ENCODE results near the gene BANF2. TPM values are rescaled to one million over a fixed set of nuclear protein-coding genes. Genes with fewer than 3 reads are reported as not detected.

BANF2 gene
- polyA plus RNA-seq, 1 experiment: not detected

- H3K27me3 ChIP-seq (ENCODE audit: control insufficient read depth, insufficient read depth, low read length): no peaks in the 10 kb centered on the region
- DNase-seq (ENCODE audit: low read depth): no peak
- no peak for TF ChIP-seq CTCF (IDR thresholded peaks at IDR 0.05; ENCODE audit: insufficient read depth, low read depth, low read length)
- ChIA-PET POLR2A (no interaction called here), CTCF (interaction anchor here (1.2 kb wide), 1 partner anchor 203 kb away, joined by 4 read pairs; no protein-coding TSS in a partner anchor)
- no peak overlapping the region for H3K4me3 ChIP-seq (ENCODE audit: low read depth, low read length)
- no peaks in the 10 kb centered on the region for H3K36me3 ChIP-seq (ENCODE audit: control insufficient read depth, insufficient read depth, low read length)
Measured at GRCh38 chr20:17735959-17736621, 36.3 kb downstream of the BANF2 start.

GRCh38 chr20:17738154-17738553, 38.4 kb downstream of the BANF2 start:
- POLR2A ChIA-PET: no interaction called here
- CTCF ChIA-PET: interaction anchor here (0.6 kb wide), 1 partner anchor 23 kb away, joined by 3 read pairs; no protein-coding TSS in a partner anchor
- no peaks in the 10 kb centered on the region for H3K36me3 ChIP-seq (ENCODE audit: control insufficient read depth, insufficient read depth, low read length)
- no peaks in the 10 kb centered on the region for H3K27me3 ChIP-seq (ENCODE audit: control insufficient read depth, insufficient read depth, low read length)
- TF ChIP-seq CTCF (IDR thresholded peaks at IDR 0.05; ENCODE audit: insufficient read depth, low read depth, low read length): no peak
- no peak for DNase-seq (ENCODE audit: low read depth)
- no peak overlapping the region for H3K4me3 ChIP-seq (ENCODE audit: low read depth, low read length)

- H3K36me3 ChIP-seq (ENCODE audit: control insufficient read depth, insufficient read depth, low read length): no peaks in the 10 kb centered on the region
- ChIA-PET POLR2A (no interaction called here), CTCF (interaction anchor here (1.1 kb wide), 1 partner anchor 59 kb away, joined by 4 read pairs; the partner anchor contains the start of gene RRBP1)
- TF ChIP-seq CTCF (IDR thresholded peaks at IDR 0.05; ENCODE audit: insufficient read depth, low read depth, low read length): no peak
- DNase-seq (ENCODE audit: low read depth): no peak
- no peaks in the 10 kb centered on the region for H3K27me3 ChIP-seq (ENCODE audit: control insufficient read depth, insufficient read depth, low read length)
- H3K4me3 ChIP-seq (ENCODE audit: low read depth, low read length): no peak overlapping the region
Measured at GRCh38 chr20:17741220-17741619, 41.5 kb downstream of the BANF2 start.

GRCh38 chr20:17742731-17743130, 43.0 kb downstream of the BANF2 start:
- H3K4me3 ChIP-seq (ENCODE audit: low read depth, low read length): no peak overlapping the region
- ChIA-PET POLR2A (no interaction called here), CTCF (interaction anchor here (0.6 to 1.1 kb wide), 2 partner anchors 42 to 153 kb away, joined by 3 read pairs; no protein-coding TSS in a partner anchor)
- no peaks in the 10 kb centered on the region for H3K27me3 ChIP-seq (ENCODE audit: control insufficient read depth, insufficient read depth, low read length)
- DNase-seq (ENCODE audit: low read depth): no peak
- no peak for TF ChIP-seq CTCF (IDR thresholded peaks at IDR 0.05; ENCODE audit: insufficient read depth, low read depth, low read length)
- no peaks in the 10 kb centered on the region for H3K36me3 ChIP-seq (ENCODE audit: control insufficient read depth, insufficient read depth, low read length)

GRCh38 chr20:17743677-17744076, 43.9 kb downstream of the BANF2 start:
- TF ChIP-seq CTCF (IDR thresholded peaks at IDR 0.05; ENCODE audit: insufficient read depth, low read depth, low read length): no peak
- DNase-seq (ENCODE audit: low read depth): no peak
- Histone ChIP-seq H3K4me3 (ENCODE audit: low read depth, low read length) (no peak overlapping the region), H3K36me3 (ENCODE audit: control insufficient read depth, insufficient read depth, low read length) (no peaks in the 10 kb centered on the region), H3K27me3 (ENCODE audit: control insufficient read depth, insufficient read depth, low read length) (no peaks in the 10 kb centered on the region)
- ChIA-PET POLR2A (no interaction called here), CTCF (interaction anchor here (1.1 kb wide), 1 partner anchor 152 kb away, joined by 3 read pairs; no protein-coding TSS in a partner anchor)

Measured in BJ (cell line).